HEK293T (cell line): ENCODE data around the gene RPL18.

ENCODE experiments used
- FOXM1 ChIP-seq: fragments of 450-650 bp; IDR thresholded peaks from 2 replicates; pipeline ENCODE4 v1.6.1; 2017; ENCODE audit warnings: mild to moderate bottlenecking, borderline replicate concordance
- HDGF ChIP-seq: fragments of 450-650 bp; IDR thresholded peaks from 2 replicates; pipeline ENCODE4 v1.6.1; 2017; ENCODE audit warnings: antibody characterized with exemption, borderline replicate concordance
- SP1 ChIP-seq: fragments of 450-650 bp; IDR thresholded peaks from 2 replicates; pipeline ENCODE4 v1.6.1; 2017

DNA sequence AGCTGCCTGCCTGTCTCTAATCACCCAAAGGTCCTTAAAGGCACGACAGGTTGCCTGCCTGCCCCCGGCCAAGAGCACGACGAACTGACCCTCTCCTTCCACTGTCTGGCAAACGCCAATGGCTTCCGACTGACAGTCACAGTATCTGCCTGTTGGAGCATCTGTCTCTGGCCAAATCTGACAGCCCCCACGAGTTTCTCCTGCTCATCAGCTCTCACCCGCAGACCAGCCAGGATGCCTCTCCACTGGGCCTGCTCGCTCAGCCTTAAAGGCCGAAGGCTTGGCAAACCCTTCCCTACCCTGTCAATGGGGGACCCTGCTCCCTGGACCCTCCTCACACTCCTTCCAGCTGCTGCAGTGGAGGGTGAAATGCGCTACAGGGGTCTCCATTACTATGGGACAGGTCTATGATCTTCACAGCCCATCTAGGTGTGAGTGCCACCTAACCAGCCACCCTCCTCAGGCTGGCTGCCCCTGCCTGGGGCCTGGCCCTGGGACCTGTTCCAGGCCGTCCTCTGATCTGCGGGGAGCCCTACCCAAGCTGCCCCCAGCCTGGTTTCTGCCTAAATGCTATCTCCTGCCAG, 5.0 kb downstream of the RPL18 start:
- TF ChIP-seq SP1, result no peak
- TF ChIP-seq FOXM1, result no peak
- TF ChIP-seq HDGF, result no peak
